ENCODE results near the gene SIRT4. TPM values are rescaled to one million over a fixed set of nuclear protein-coding genes. Genes with fewer than 3 reads are reported as not detected.

The SIRT4 gene
- total and polyA plus RNA-seq, 12 donors, result 1.9 to 16.8 (median 4.3) TPM

DNA sequence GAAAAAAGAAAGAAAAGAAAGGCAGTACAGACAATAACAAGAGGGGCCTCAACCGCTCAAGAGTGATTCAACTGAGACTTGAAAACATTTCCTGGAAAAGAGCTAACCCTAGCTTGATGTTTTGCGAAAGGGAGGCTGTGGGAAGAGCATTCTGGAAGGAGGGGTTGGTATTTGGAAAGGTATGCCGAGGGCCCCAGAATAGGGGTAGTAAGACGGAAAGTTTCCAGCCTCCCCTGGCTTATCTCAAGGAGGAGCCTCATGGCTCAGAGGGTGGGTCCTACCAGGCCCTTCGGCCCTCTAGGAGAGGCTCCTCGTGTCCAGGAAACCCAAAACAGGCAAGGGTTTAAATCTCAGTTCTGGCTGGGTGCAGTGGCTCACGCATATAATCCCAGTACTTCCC, 18.8 kb upstream of the SIRT4 start:
- Histone ChIP-seq H3K9me3 (replicated peaks in 1 of 3) (no peaks in the 10 kb centered on the region), H3K4me3 (no peak overlapping the region), H3K27me3 (no peaks in the 10 kb centered on the region), H3K27ac (no peak overlapping the region), H3K36me3 (replicated peaks in 1 of 2) (no peaks in the 10 kb centered on the region), H3K4me1 (replicated peaks in 1 of 2) (no peaks in the 10 kb centered on the region)
- no peak for DNase-seq
- intact Hi-C loops (cut with DNase I), result no loop called here
- 81 to 90% (median 82%) methylated on average over 4 to 7 of the region's 7 CpGs for WGBS, 4 donors
- TF ChIP-seq, protein P1, sequence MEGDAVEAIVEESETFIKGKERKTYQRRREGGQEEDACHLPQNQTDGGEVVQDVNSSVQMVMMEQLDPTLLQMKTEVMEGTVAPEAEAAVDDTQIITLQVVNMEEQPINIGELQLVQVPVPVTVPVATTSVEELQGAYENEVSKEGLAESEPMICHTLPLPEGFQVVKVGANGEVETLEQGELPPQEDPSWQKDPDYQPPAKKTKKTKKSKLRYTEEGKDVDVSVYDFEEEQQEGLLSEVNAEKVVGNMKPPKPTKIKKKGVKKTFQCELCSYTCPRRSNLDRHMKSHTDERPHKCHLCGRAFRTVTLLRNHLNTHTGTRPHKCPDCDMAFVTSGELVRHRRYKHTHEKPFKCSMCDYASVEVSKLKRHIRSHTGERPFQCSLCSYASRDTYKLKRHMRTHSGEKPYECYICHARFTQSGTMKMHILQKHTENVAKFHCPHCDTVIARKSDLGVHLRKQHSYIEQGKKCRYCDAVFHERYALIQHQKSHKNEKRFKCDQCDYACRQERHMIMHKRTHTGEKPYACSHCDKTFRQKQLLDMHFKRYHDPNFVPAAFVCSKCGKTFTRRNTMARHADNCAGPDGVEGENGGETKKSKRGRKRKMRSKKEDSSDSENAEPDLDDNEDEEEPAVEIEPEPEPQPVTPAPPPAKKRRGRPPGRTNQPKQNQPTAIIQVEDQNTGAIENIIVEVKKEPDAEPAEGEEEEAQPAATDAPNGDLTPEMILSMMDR (IDR thresholded peaks at IDR 0.05), result no peak
- TF ChIP-seq POLR2A (IDR thresholded peaks at IDR 0.05), result no peak

GRCh38 chr12:120284381-120284780, 17.7 kb upstream of the SIRT4 start:
- no peak for DNase-seq
- WGBS, 4 donors, result 77 to 94% (median 81%) methylated on average over 2 to 3 of the region's 3 CpGs

DNA sequence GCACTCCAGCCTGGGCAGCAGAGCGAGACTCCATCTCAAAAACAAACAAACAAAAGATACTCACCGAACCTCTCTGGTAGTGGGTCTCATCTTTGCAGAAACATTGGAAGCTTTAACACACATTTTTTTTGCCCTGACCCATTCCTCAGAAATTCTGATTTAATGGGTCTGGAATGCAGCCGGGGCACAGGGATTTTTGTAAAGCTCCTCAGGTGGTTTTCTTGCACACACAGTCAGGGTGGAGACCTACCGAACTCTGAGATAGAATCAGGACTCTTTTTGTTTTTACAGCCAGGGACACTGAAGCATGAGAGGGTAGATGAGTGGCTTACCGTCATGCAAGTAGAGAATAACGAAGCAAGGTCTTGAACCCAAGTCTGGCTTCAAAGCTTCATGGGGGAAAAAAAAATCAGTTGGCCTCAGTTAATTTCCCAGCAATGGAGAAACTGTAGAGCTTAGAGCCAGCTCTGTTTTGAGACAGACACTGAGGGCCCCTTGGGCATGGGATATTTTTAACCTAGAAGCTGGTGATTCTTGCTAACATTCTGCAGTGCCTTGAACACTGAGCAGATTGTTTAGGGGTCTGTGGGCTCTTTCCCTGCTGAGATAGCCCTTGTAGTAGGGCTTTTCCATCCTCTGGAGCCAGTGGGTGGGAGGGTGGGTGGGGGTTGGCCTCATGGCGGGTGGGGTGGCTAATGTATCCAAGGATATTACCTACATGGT, 15.2 kb upstream of the SIRT4 start:
- no peak overlapping the region for H3K4me3 ChIP-seq
- intact Hi-C loops (cut with DNase I), result no loop called here
- H3K9me3 ChIP-seq (replicated peaks in 1 of 3), result no peaks in the 10 kb centered on the region
- WGBS, 4 donors, result 62 to 65% (median 65%) methylated on average over 6 to 7 of the region's 7 CpGs
- H3K36me3 ChIP-seq (replicated peaks in 1 of 2), result no peaks in the 10 kb centered on the region
- no peaks in the 10 kb centered on the region for H3K27me3 ChIP-seq
- DNase-seq, result no peak
- TF ChIP-seq, protein P1 (IDR thresholded peaks at IDR 0.05), result no peak
- no peak for TF ChIP-seq POLR2A (IDR thresholded peaks at IDR 0.05)
- peaks cover 8 to 10% of the 10 kb centered on the region in 2 donors for H3K4me1 ChIP-seq (replicated peaks in 1 of 2)
- H3K27ac ChIP-seq, result no peak overlapping the region

More at GRCh38 chr12:120284381-120284780, 17.7 kb upstream of the SIRT4 start:
- H3K27ac ChIP-seq, result no peak overlapping the region
- H3K36me3 ChIP-seq (replicated peaks in 1 of 2), result no peaks in the 10 kb centered on the region
- H3K4me1 ChIP-seq (replicated peaks in 1 of 2), result no peaks in the 10 kb centered on the region
- no peak overlapping the region for H3K4me3 ChIP-seq
- no peaks in the 10 kb centered on the region for H3K27me3 ChIP-seq
- intact Hi-C loops (cut with DNase I), result no loop called here
- TF ChIP-seq, protein P1 (IDR thresholded peaks at IDR 0.05), result no peak
- no peak for TF ChIP-seq POLR2A (IDR thresholded peaks at IDR 0.05)
- no peaks in the 10 kb centered on the region for H3K9me3 ChIP-seq (replicated peaks in 1 of 3)

GRCh38 chr12:120287491-120287890, 14.6 kb upstream of the SIRT4 start:
- no peak overlapping the region for H3K4me3 ChIP-seq
- intact Hi-C loops (cut with DNase I), result no loop called here
- H3K9me3 ChIP-seq (replicated peaks in 1 of 3), result no peaks in the 10 kb centered on the region
- H3K27me3 ChIP-seq, result no peaks in the 10 kb centered on the region
- no peak for TF ChIP-seq POLR2A (IDR thresholded peaks at IDR 0.05)
- TF ChIP-seq, protein P1 (IDR thresholded peaks at IDR 0.05), result no peak
- 74 to 83% (median 79%) methylated on average over 12 of the region's 12 CpGs for WGBS, 4 donors
- no peak for DNase-seq
- H3K36me3 ChIP-seq (replicated peaks in 1 of 2), result no peaks in the 10 kb centered on the region
- peaks cover 8 to 10% of the 10 kb centered on the region in 2 donors for H3K4me1 ChIP-seq (replicated peaks in 1 of 2)
- no peak overlapping the region for H3K27ac ChIP-seq

All from adrenal gland (tissue), 12 donors.